HepG2 (cell line): ENCODE data around the gene LPCAT4. TPM values are rescaled to one million over a fixed set of nuclear protein-coding genes. Genes with fewer than 3 reads are reported as not detected.
A peak's percentile ranks its signal among the peaks of the same experiment; 100 is the strongest.

ENCODE experiments used
- ADNP ChIP-seq: sonication (generic); formaldehyde crosslinking; IDR thresholded peaks from 2 replicates; pipeline ENCODE4 v1.4.0; 2020; ENCODE audit warnings: missing genetic modification reagents
- ATF7 ChIP-seq, 2 experiments: fragments of 450-650 bp in 1 of 2; sonication (generic) in 1 of 2; formaldehyde crosslinking in 1 of 2; IDR thresholded peaks; 2 replicates each; pipeline versions ENCODE4 v1.4.0 to v1.6.1; 2016 to 2020; ENCODE audit warnings: antibody characterized with exemption in 1 of 2, mild to moderate bottlenecking in 1 of 2, missing genetic modification reagents in 1 of 2
- ERF ChIP-seq: IDR thresholded peaks from 2 replicates; pipeline ENCODE4 v1.6.1; 2018; ENCODE audit warnings: missing biosample characterization, missing genetic modification reagents
- GMEB2 ChIP-seq: IDR thresholded peaks from 2 replicates; pipeline ENCODE4 v1.6.1; 2016; ENCODE audit warnings: missing biosample characterization, missing genetic modification reagents, low read depth
- KDM3A ChIP-seq: IDR thresholded peaks from 2 replicates; pipeline ENCODE4 v1.6.1; 2018; ENCODE audit warnings: low read depth, missing compliant biosample characterization
- MTERF4 ChIP-seq: sonication (generic); formaldehyde crosslinking; IDR thresholded peaks from 2 replicates; pipeline ENCODE4 v1.8.0; 2023; ENCODE audit warnings: mild to moderate bottlenecking, missing genetic modification reagents
- RARA ChIP-seq: IDR thresholded peaks from 2 replicates; pipeline ENCODE4 v1.6.1; 2016; ENCODE audit warnings: missing genetic modification reagents, missing compliant biosample characterization
- RCOR2 ChIP-seq: IDR thresholded peaks from 2 replicates; pipeline ENCODE4 v1.6.1; 2016; ENCODE audit warnings: missing biosample characterization, missing genetic modification reagents
- RORA ChIP-seq: sonication (generic); formaldehyde crosslinking; IDR thresholded peaks from 2 replicates; pipeline ENCODE4 v1.5.0; 2020; ENCODE audit warnings: mild to moderate bottlenecking, missing genetic modification reagents, moderate library complexity
- STAT6 ChIP-seq: sonication (generic); formaldehyde crosslinking; IDR thresholded peaks from 2 replicates; pipeline ENCODE4 v1.4.0; 2020; ENCODE audit warnings: missing genetic modification reagents, mild to moderate bottlenecking, borderline replicate concordance
- ZKSCAN1 ChIP-seq: fragments of 150-350 bp; IDR thresholded peaks from 2 replicates; pipeline ENCODE4 v1.6.1; 2014; ENCODE audit warnings: low read length
- ZNF264 ChIP-seq: sonication (generic); formaldehyde crosslinking; IDR thresholded peaks from 2 replicates; pipeline ENCODE4 v1.4.0; 2020; ENCODE audit warnings: missing genetic modification reagents
- ZNF451 ChIP-seq: sonication (generic); formaldehyde crosslinking; IDR thresholded peaks from 2 replicates; pipeline ENCODE4 v1.5.0; 2020; ENCODE audit warnings: mild to moderate bottlenecking, missing genetic modification reagents
- ZNF749 ChIP-seq: sonication (generic); formaldehyde crosslinking; IDR thresholded peaks from 2 replicates; pipeline ENCODE4 v1.8.0; 2022; ENCODE audit warnings: mild to moderate bottlenecking, missing genetic modification reagents, moderate library complexity, borderline replicate concordance
- polyA plus RNA-seq, 8 experiments: library from polyadenylated mRNA; depleted of rRNA in 3 of 8; stranded (reverse) in 7 of 8; unstranded in 1 of 8; fragments of >200 nt; fragmentation: Illumina TruSeq in 4 of 8; extraction: Trizol in 4 of 8; gene quantifications; 2 replicates each; pipeline versions ENCODE4 v1.2.1 to v1.2.3, GENCODE V29; 2011 to 2016; ENCODE audit warnings: low read depth in 4 of 8, missing spikeins in 1 of 8, mixed read lengths in 1 of 8; ENCODE audit not compliant: insufficient read depth in 1 of 8
- total RNA-seq, 5 experiments: library from RNA; depleted of rRNA; stranded (reverse); fragments of >200 nt; fragmentation: Illumina TruSeq; extraction: Trizol; gene quantifications; 2 replicates each; pipeline ENCODE4 v1.2.3, GENCODE V29; 2016; ENCODE audit warnings: low read depth in 1 of 5
- TF ChIP-seq, protein P1 (sequence below): sonication (generic); formaldehyde crosslinking; IDR thresholded peaks from 2 replicates; pipeline ENCODE4 v1.5.0; 2020; ENCODE audit warnings: missing genetic modification reagents, mild to moderate bottlenecking, borderline replicate concordance
- TF ChIP-seq, protein P2 (sequence below): sonication (generic); formaldehyde crosslinking; IDR thresholded peaks from 2 replicates; pipeline ENCODE4 v1.4.0; 2020; ENCODE audit warnings: missing genetic modification reagents
- TF ChIP-seq, protein P3 (sequence below): IDR thresholded peaks from 2 replicates; pipeline ENCODE4 v1.4.0; 2020; ENCODE audit warnings: mild to moderate bottlenecking, missing genetic modification reagents

The LPCAT4 gene
- total and polyA plus RNA-seq, 2 of the 13 experiments (the other 11 are each of a cell fraction or from before 2014, with no cell fraction given) = 8.1 to 57.1 TPM

DNA sequence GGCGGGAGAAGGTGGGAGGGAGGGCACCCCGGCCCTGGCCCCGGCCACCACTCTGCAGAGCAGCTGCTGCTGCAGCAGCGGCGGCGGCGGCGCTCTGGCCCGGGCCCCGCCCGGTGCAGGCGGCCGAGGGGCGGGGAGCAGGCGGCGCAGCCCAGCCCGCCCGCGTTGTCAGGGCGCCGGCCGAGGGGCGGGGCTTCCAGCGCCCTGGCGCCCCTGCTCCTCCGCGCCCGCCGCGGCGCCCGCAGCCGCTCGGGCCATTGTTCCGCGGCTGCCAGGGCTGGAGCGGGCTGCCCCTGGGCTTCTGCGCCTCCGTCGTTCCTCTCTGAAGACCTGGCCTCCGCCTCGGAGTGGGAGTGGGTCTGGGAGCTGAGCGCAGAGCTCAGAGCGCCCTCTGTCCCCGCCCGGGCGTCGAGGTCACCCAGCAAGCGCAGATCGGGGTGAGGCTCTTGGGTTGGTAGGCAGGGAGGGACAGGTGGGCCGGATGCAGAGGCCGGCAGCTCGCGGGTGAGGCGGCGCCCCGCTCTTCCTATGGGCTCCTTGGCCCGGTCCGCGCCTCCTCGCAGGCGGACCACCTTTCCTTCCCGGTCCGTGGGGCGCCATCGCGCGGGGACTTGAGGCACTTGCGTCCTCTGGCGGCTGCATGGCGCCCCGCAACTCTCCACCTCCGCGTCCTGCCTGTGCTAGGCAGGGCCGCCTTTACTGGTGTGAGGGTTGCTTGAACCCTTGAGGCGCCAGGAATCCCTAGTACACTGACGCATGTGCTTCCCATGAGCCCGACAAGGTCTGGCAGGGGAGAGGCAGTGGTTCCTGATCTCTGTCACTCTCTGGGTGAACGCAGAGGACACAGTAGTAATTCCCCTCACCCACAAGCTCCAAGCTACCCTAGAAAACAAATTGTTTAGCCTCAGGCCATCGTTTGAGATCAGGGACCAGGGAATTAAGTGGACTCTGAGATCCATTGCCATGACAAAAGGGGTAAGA lies at the start of gene LPCAT4 (continued):
- TF ChIP-seq ZKSCAN1 (no peak), ZNF451 (CRISPR knock-in tag) (no peak), RORA (CRISPR knock-in tag) (no peak), GMEB2 (CRISPR knock-in tag) (no peak), ATF7 (IDR thresholded peaks at IDR 0.05) (no peak), ATF7 (CRISPR knock-in tag; IDR thresholded peaks at IDR 0.05) (no peak), ZNF749 (CRISPR knock-in tag) (no peak), ZNF264 (CRISPR knock-in tag) (no peak), KDM3A (CRISPR knock-in tag) (peak; percentile 36; the same call in 1 of the 2 replicates), ADNP (CRISPR knock-in tag) (no peak), RCOR2 (CRISPR knock-in tag) (no peak), RARA (no peak), STAT6 (CRISPR knock-in tag) (no peak), MTERF4 (CRISPR knock-in tag) (peak; percentile 83; the same call in 1 of the 2 replicates), ERF (CRISPR knock-in tag) (peak; percentile 68)
- TF ChIP-seq, protein P1, sequence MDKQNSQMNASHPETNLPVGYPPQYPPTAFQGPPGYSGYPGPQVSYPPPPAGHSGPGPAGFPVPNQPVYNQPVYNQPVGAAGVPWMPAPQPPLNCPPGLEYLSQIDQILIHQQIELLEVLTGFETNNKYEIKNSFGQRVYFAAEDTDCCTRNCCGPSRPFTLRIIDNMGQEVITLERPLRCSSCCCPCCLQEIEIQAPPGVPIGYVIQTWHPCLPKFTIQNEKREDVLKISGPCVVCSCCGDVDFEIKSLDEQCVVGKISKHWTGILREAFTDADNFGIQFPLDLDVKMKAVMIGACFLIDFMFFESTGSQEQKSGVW = no peak
- TF ChIP-seq, protein P2, sequence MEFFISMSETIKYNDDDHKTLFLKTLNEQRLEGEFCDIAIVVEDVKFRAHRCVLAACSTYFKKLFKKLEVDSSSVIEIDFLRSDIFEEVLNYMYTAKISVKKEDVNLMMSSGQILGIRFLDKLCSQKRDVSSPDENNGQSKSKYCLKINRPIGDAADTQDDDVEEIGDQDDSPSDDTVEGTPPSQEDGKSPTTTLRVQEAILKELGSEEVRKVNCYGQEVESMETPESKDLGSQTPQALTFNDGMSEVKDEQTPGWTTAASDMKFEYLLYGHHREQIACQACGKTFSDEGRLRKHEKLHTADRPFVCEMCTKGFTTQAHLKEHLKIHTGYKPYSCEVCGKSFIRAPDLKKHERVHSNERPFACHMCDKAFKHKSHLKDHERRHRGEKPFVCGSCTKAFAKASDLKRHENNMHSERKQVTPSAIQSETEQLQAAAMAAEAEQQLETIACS (CRISPR knock-in tag) = no peak
- TF ChIP-seq, protein P3, sequence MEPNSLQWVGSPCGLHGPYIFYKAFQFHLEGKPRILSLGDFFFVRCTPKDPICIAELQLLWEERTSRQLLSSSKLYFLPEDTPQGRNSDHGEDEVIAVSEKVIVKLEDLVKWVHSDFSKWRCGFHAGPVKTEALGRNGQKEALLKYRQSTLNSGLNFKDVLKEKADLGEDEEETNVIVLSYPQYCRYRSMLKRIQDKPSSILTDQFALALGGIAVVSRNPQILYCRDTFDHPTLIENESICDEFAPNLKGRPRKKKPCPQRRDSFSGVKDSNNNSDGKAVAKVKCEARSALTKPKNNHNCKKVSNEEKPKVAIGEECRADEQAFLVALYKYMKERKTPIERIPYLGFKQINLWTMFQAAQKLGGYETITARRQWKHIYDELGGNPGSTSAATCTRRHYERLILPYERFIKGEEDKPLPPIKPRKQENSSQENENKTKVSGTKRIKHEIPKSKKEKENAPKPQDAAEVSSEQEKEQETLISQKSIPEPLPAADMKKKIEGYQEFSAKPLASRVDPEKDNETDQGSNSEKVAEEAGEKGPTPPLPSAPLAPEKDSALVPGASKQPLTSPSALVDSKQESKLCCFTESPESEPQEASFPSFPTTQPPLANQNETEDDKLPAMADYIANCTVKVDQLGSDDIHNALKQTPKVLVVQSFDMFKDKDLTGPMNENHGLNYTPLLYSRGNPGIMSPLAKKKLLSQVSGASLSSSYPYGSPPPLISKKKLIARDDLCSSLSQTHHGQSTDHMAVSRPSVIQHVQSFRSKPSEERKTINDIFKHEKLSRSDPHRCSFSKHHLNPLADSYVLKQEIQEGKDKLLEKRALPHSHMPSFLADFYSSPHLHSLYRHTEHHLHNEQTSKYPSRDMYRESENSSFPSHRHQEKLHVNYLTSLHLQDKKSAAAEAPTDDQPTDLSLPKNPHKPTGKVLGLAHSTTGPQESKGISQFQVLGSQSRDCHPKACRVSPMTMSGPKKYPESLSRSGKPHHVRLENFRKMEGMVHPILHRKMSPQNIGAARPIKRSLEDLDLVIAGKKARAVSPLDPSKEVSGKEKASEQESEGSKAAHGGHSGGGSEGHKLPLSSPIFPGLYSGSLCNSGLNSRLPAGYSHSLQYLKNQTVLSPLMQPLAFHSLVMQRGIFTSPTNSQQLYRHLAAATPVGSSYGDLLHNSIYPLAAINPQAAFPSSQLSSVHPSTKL (CRISPR knock-in tag) = no peak; the same call in 1 of the 2 replicates
